Natural killer cell (primary cell): Measurements from ENCODE around the gene RCAN2. TPM values are rescaled to one million over a fixed set of nuclear protein-coding genes. Genes with fewer than 3 reads are reported as not detected.

Experiments
- ATAC-seq, 3 donors: fragments of 150-1000 bp in 2 of 3; fragments of 200-7000 bp in 1 of 3; cut with Tn5 transposase; 1 replicate in 1 of 3; 2 replicates in 2 of 3; pipeline ENCODE4 v1.10.0; 2021; ENCODE audit warnings: mild to moderate bottlenecking in 2 of 3, moderate library complexity in 2 of 3
- DNase-seq, 2 donors: peaks; one replicate each; pipeline versions ENCODE4 v3.0.0 to v3.0.0-alpha.2; 2013 to 2021; ENCODE audit warnings: mixed read lengths in 1 of 2
- H3K27ac ChIP-seq: one replicate; pipeline ENCODE4 v1.5.1; 2013; ENCODE audit warnings: mild to moderate bottlenecking, low read length
- H3K27me3 ChIP-seq: one replicate; pipeline ENCODE4 v1.6.1; 2013; ENCODE audit warnings: low read length; ENCODE audit not compliant: control insufficient read depth, insufficient read depth
- H3K36me3 ChIP-seq: one replicate; pipeline ENCODE4 v1.6.1; 2013; ENCODE audit warnings: low read length; ENCODE audit not compliant: control insufficient read depth, insufficient read depth
- H3K4me1 ChIP-seq: one replicate; pipeline ENCODE4 v1.6.1; 2013; ENCODE audit warnings: low read length; ENCODE audit not compliant: control insufficient read depth, insufficient read depth
- H3K4me3 ChIP-seq: one replicate; pipeline ENCODE4 v1.5.1; 2013; ENCODE audit warnings: low read length
- H3K9me3 ChIP-seq: one replicate; pipeline ENCODE4 v1.6.1; 2013; ENCODE audit warnings: low read length; ENCODE audit not compliant: control insufficient read depth, insufficient read depth
- H3K27ac Mint-ChIP-seq, 2 donors: one replicate each; pipeline ENCODE4 v1.8.0; 2022; ENCODE audit warnings: mild to moderate bottlenecking in 2 of 2, mixed read lengths in 2 of 2, moderate library complexity in 1 of 2
- H3K27me3 Mint-ChIP-seq, 2 donors: one replicate each; pipeline ENCODE4 v1.8.0; 2022; ENCODE audit warnings: low read depth in 2 of 2, mixed read lengths in 2 of 2
- H3K36me3 Mint-ChIP-seq: one replicate; pipeline ENCODE4 v1.8.0; 2022; ENCODE audit warnings: mixed read lengths
- H3K4me1 Mint-ChIP-seq, 2 donors: one replicate each; pipeline ENCODE4 v1.8.0; 2022; ENCODE audit warnings: mixed read lengths in 2 of 2
- H3K4me3 Mint-ChIP-seq: one replicate; pipeline ENCODE4 v1.8.0; 2022; ENCODE audit warnings: mild to moderate bottlenecking, moderate library complexity, mixed read lengths
- H3K9me3 Mint-ChIP-seq, 2 donors: one replicate each; pipeline ENCODE4 v1.8.0; 2022; ENCODE audit warnings: mixed read lengths in 2 of 2
- WGBS: methylation state at CpG from one replicate; pipeline ENCODE4 v1.1.7; 2013; ENCODE audit warnings: missing lambda C conversion rate; ENCODE audit not compliant: insufficient coverage; 5-methylcytosine and 5-hydroxymethylcytosine counted together
- intact Hi-C: fragments of 100-400 bp; cut with micrococcal nuclease; formaldehyde crosslinking; loops from one replicate; pipeline ENCODE4 v1.14.2; 2022
- total RNA-seq, 4 donors: library from RNA; stranded (reverse); fragments of 120-200 nt in 1 of 4; gene quantifications; one replicate each; pipeline versions ENCODE4 v1.2.3 to v1.2.4, GENCODE V29; 2013 to 2022
- TF ChIP-seq, protein P1 (sequence below): fragments of 200-600 bp; IDR thresholded peaks from one replicate; pipeline ENCODE4 v1.8.0; 2022; ENCODE audit warnings: antibody characterized with exemption

The RCAN2 gene
- total RNA-seq, 3 donors from 2014 or later (not counting 1 experiment from before 2014, with no cell fraction given), result 0.43 TPM; not detected in 2

DNA sequence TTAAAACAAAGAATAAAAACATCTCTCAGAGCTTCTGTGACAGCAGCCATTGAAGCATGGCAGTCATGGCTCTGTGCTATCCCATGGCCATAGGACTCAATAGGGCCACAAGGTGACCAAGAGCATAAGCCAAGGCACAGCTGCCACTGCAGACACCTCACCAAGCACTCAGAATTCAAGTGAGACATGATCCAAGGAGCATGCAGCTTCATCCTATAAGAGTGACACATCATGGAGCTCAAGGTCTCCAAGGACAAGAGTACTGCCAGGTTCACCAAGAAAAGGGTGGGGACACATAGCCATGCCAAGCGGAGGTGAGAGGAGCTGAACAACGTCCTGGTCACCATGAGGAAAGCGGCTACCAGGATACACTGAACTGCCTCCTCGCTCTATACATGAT, 53.0 kb downstream of the RCAN2 start:
- H3K4me3 ChIP-seq, result no peak overlapping the region
- ATAC-seq, result no peak
- no peak overlapping the region for H3K27ac ChIP-seq
- intact Hi-C loops, result no loop called here
- DNase-seq, result no peak
- H3K4me1 Mint-ChIP-seq, result no peaks in the 10 kb centered on the region
- H3K27me3 Mint-ChIP-seq, result peaks cover 4 to 6% of the 10 kb centered on the region in 2 donors
- TF ChIP-seq, protein P1, sequence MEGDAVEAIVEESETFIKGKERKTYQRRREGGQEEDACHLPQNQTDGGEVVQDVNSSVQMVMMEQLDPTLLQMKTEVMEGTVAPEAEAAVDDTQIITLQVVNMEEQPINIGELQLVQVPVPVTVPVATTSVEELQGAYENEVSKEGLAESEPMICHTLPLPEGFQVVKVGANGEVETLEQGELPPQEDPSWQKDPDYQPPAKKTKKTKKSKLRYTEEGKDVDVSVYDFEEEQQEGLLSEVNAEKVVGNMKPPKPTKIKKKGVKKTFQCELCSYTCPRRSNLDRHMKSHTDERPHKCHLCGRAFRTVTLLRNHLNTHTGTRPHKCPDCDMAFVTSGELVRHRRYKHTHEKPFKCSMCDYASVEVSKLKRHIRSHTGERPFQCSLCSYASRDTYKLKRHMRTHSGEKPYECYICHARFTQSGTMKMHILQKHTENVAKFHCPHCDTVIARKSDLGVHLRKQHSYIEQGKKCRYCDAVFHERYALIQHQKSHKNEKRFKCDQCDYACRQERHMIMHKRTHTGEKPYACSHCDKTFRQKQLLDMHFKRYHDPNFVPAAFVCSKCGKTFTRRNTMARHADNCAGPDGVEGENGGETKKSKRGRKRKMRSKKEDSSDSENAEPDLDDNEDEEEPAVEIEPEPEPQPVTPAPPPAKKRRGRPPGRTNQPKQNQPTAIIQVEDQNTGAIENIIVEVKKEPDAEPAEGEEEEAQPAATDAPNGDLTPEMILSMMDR, result no peak
- H3K27ac Mint-ChIP-seq, result no peak overlapping the region
- no peaks in the 10 kb centered on the region for H3K36me3 ChIP-seq
- no peaks in the 10 kb centered on the region for H3K36me3 Mint-ChIP-seq
- H3K9me3 ChIP-seq, result no peaks in the 10 kb centered on the region
- no peak overlapping the region for H3K4me3 Mint-ChIP-seq
- H3K9me3 Mint-ChIP-seq, result no peaks in the 10 kb centered on the region
- H3K27me3 ChIP-seq, result no peaks in the 10 kb centered on the region
- H3K4me1 ChIP-seq, result no peaks in the 10 kb centered on the region
- 91% methylated on average over 4 of the region's 4 CpGs for WGBS

DNA sequence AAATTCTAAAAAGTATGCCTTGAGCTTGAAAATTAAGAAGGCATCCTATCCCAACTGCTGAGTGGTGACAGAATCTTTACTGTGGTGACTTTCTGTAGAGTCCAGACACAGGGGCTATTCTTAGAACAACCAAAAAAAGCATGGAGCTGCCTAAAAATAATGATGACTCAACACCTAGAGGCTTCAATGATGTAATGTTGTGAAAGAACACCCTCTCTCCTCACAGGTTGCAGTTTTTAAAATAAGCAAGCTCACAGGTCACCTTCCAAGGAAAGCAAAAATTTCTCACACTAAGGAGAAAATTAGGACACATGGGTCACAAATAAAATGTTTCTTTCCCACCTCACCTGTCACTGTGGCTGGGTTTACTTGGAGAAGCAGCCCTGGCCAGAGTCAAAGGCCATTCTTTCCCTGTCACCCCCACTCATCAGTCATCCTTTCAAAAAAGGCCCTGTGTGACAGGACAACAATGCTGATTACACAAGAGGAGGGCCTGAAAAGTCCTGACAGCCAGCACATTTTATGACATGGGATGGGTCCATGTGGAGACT, 53.5 kb downstream of the RCAN2 start:
- no peaks in the 10 kb centered on the region for H3K36me3 ChIP-seq
- Mint-ChIP-seq H3K4me1 (no peaks in the 10 kb centered on the region), H3K9me3 (no peaks in the 10 kb centered on the region), H3K4me3 (no peak overlapping the region), H3K36me3 (no peaks in the 10 kb centered on the region), H3K27ac (no peak overlapping the region), H3K27me3 (peaks cover 6% of the 10 kb centered on the region in 2 donors)
- no peaks in the 10 kb centered on the region for H3K27me3 ChIP-seq
- intact Hi-C loops, result no loop called here
- H3K9me3 ChIP-seq, result no peaks in the 10 kb centered on the region
- H3K4me3 ChIP-seq, result no peak overlapping the region
- DNase-seq (no peak), ATAC-seq (no peak)
- no peaks in the 10 kb centered on the region for H3K4me1 ChIP-seq
- H3K27ac ChIP-seq, result no peak overlapping the region
- TF ChIP-seq, protein P1, result no peak

DNA sequence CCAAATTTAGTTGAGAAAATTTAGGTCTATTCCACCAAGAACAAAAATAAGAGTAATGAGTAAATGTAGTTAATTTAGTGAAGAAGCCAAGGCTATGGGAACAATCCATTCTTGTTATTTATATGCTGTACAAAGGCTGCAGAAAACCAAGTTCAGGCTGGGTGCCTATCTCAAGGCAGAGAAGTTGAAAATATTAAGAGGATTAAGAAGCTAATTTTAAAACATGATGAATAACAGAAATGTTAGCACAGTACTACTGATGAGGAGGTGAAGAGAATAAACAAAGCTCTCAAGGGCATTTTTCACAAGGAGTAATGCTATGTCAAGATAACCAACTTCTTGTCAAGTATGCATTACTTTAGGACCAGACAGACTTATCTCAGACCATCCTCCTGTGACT, 68.6 kb downstream of the RCAN2 start:
- H3K36me3 Mint-ChIP-seq, result no peaks in the 10 kb centered on the region
- intact Hi-C loops, result no loop called here
- H3K4me3 Mint-ChIP-seq, result no peak overlapping the region

DNA sequence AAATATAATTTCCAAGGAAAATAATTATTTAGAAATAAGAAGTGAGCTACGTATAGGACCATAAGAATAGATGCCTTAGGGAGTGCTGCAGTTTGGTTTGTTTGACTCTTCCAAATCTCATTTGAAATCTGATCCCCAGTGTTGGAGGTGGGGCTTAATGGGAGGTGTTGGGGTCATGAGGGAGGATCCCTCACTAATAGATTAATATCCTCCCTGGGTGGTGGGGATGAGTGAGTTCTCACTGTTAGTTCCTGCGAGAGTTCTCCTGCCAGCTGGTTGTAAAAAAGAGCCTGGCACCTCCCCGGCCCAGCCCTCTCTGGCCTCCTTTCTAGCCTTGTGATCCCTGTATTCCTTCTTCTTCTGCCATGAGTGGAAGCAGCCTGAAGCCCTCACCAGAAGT, 69.3 kb downstream of the RCAN2 start:
- no peaks in the 10 kb centered on the region for H3K4me1 Mint-ChIP-seq
- ATAC-seq, result no peak
- Histone ChIP-seq H3K4me3 (no peak overlapping the region), H3K36me3 (no peaks in the 10 kb centered on the region), H3K27me3 (peaks cover 2% of the 10 kb centered on the region), H3K27ac (no peak overlapping the region), H3K4me1 (no peaks in the 10 kb centered on the region), H3K9me3 (no peaks in the 10 kb centered on the region)
- TF ChIP-seq, protein P1, result no peak
- H3K27ac Mint-ChIP-seq, result no peak overlapping the region
- intact Hi-C loops, result no loop called here
- H3K4me3 Mint-ChIP-seq, result no peak overlapping the region
- H3K9me3 Mint-ChIP-seq, result no peaks in the 10 kb centered on the region
- H3K27me3 Mint-ChIP-seq, result peaks cover 20 to 32% of the 10 kb centered on the region in 2 donors
- WGBS, result 88% methylated on average over 3 of the region's 3 CpGs
- no peaks in the 10 kb centered on the region for H3K36me3 Mint-ChIP-seq
- DNase-seq, result no peak

More for the DNA sequence above, 68.6 kb downstream of the RCAN2 start:
- no peak overlapping the region for H3K27ac Mint-ChIP-seq
- peaks cover 2% of the 10 kb centered on the region for H3K27me3 ChIP-seq
- ATAC-seq, result no peak
- H3K36me3 ChIP-seq, result no peaks in the 10 kb centered on the region
- H3K27me3 Mint-ChIP-seq, result peaks cover 20 to 26% of the 10 kb centered on the region in 2 donors
- no peaks in the 10 kb centered on the region for H3K9me3 Mint-ChIP-seq
- TF ChIP-seq, protein P1, result no peak
- no peak overlapping the region for H3K4me3 ChIP-seq
- no peaks in the 10 kb centered on the region for H3K4me1 Mint-ChIP-seq
- DNase-seq, result no peak
- no peaks in the 10 kb centered on the region for H3K9me3 ChIP-seq
- H3K27ac ChIP-seq, result no peak overlapping the region
- no peaks in the 10 kb centered on the region for H3K4me1 ChIP-seq
